Esophagus squamous epithelium (tissue), 5 donors: ENCODE results near the gene ZBTB45. TPM values are rescaled to one million over a fixed set of nuclear protein-coding genes. Genes with fewer than 3 reads are reported as not detected.

Source experiments
- DNase-seq: peaks from one replicate; lab custom pipeline; 2025; lab: John Stamatoyannopoulos, UW
- H3K27ac ChIP-seq, 4 donors: fragments of 200-600 bp; sonication (generic); one replicate each; pipeline ENCODE4 v1.5.1; 2016 to 2019; ENCODE audit warnings: mild to moderate bottlenecking in 1 of 4
- H3K27me3 ChIP-seq, 4 donors: fragments of 200-600 bp; sonication (generic); 1 replicate in 3 of 4; 2 replicates in 1 of 4; pipeline versions ENCODE4 v1.5.1 to v1.6.0; 2017 to 2021; ENCODE audit warnings: antibody characterized with exemption in 1 of 4
- H3K36me3 ChIP-seq, 3 donors: fragments of 200-600 bp; sonication (generic); one replicate each; pipeline ENCODE4 v1.5.1; 2016 to 2019
- H3K4me1 ChIP-seq, 3 donors: fragments of 200-600 bp; sonication (generic); one replicate each; pipeline ENCODE4 v1.5.1; 2017 to 2019
- H3K4me3 ChIP-seq, 4 donors: fragments of 200-600 bp; sonication (generic); 1 replicate in 3 of 4; 2 replicates in 1 of 4; pipeline ENCODE4 v1.5.1; 2016 to 2019; ENCODE audit warnings: mild to moderate bottlenecking in 2 of 4, moderate library complexity in 1 of 4
- H3K9me3 ChIP-seq, 3 donors: fragments of 200-600 bp; sonication (generic); one replicate each; pipeline ENCODE4 v1.5.1; 2016 to 2019
- POLR2A ChIP-seq, 4 donors: fragments of 450-650 bp; IDR thresholded peaks; one replicate each; pipeline ENCODE4 v1.6.1; 2017; ENCODE audit warnings: antibody characterized with exemption in 4 of 4, mild to moderate bottlenecking in 4 of 4, moderate library complexity in 3 of 4
- WGBS, 2 donors: methylation state at CpG; one replicate each; pipeline ENCODE4 v1.1.5; 2018; 5-methylcytosine and 5-hydroxymethylcytosine counted together
- intact Hi-C: fragments of 100-400 bp; cut with DNase I; formaldehyde crosslinking; loops from one replicate; pipeline ENCODE4 v1.15.0; 2022
- total RNA-seq, 4 donors: library from RNA; depleted of rRNA; stranded (reverse); fragments of >200 nt; gene quantifications; one replicate each; pipeline ENCODE4 v1.1.0, GENCODE V29; 2016
- TF ChIP-seq, protein P1 (sequence below), 6 experiments: fragments of 450-650 bp in 4 of 6; fragments of 200-600 bp in 2 of 6; sonication (generic) in 2 of 6; IDR thresholded peaks; one replicate each; pipeline ENCODE4 v1.5.1; 2016 to 2019; ENCODE audit warnings: antibody characterized with exemption in 6 of 6, mild to moderate bottlenecking in 4 of 6, moderate library complexity in 4 of 6
- donor health status: DM: yes; HTN: yes; CAD: no.

Gene ZBTB45
- total RNA-seq, 4 donors from 2014 or later = 6.9 to 11.1 (median 8.3) TPM

DNA sequence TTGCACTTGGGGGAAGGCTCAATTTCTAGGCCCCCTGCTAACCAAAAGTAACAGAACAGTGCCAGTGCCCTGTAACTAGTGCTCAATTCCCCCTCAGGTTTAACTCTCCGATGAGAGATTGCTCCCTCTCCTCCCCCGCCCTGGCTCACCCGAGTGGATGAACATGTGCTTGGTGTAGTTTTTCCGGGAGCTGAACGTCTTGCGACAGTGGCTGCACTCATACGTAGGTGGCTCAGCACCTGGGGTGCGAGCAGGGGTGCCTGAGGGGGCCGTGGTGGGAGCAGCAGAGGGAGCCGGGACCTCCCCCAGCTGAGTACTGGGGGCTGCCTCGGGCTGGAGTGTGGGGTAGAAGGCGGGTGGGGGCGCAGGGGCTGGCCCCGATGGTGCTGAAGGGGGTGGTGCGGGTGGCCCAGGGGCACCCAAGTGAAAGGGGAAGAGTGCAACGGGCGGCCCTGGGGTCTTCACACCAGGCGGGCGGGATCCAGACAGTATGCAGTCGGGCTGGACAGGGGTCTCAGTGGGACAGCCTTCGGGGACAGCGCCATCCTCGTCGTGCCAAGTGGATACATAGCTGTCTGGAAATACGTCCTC, 3.3 kb downstream of the ZBTB45 start:
- Histone ChIP-seq H3K27me3 (no peaks in the 10 kb centered on the region), H3K9me3 (no peaks in the 10 kb centered on the region), H3K4me1 (peaks cover 30 to 68% (median 41%) of the 10 kb centered on the region in 3 donors), H3K36me3 (peaks cover 0 to 22% (median 14%) of the 10 kb centered on the region in 3 donors), H3K27ac (no peak overlapping the region), H3K4me3 (no peak overlapping the region)
- intact Hi-C loops = no loop called here
- no peak for DNase-seq
- TF ChIP-seq POLR2A (IDR thresholded peaks at IDR 0.05) = no peak
- TF ChIP-seq, protein P1, sequence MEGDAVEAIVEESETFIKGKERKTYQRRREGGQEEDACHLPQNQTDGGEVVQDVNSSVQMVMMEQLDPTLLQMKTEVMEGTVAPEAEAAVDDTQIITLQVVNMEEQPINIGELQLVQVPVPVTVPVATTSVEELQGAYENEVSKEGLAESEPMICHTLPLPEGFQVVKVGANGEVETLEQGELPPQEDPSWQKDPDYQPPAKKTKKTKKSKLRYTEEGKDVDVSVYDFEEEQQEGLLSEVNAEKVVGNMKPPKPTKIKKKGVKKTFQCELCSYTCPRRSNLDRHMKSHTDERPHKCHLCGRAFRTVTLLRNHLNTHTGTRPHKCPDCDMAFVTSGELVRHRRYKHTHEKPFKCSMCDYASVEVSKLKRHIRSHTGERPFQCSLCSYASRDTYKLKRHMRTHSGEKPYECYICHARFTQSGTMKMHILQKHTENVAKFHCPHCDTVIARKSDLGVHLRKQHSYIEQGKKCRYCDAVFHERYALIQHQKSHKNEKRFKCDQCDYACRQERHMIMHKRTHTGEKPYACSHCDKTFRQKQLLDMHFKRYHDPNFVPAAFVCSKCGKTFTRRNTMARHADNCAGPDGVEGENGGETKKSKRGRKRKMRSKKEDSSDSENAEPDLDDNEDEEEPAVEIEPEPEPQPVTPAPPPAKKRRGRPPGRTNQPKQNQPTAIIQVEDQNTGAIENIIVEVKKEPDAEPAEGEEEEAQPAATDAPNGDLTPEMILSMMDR (IDR thresholded peaks at IDR 0.05) = no peak
- WGBS, 2 donors = 90% methylated on average over 7 to 12 of the region's 25 CpGs

DNA sequence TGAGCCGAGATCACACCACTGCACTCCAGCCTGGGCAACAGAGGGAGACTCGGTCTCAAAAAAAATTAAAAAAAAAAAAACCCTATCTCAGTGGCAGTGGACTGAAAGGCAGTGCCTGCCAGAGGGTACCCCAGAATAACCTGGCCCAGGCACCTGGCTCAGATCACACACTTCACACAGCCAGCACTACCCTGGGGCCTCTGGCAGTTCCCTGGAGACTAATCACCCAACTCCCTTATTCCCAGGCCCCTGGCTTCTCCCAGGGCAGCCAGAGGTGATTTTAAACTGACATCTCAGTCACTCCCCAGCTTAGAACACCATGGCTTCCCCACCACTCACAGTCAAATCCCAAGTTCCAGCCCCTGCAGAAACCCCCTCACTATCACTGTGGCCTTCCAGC, 4.4 kb downstream of the ZBTB45 start:
- H3K9me3 ChIP-seq = no peaks in the 10 kb centered on the region
- H3K27me3 ChIP-seq = no peaks in the 10 kb centered on the region
- no peak overlapping the region for H3K27ac ChIP-seq
- H3K4me3 ChIP-seq = no peak overlapping the region
- intact Hi-C loops = no loop called here
- 100% methylated on average over 1 to 2 of the region's 2 CpGs for WGBS, 2 donors
- peaks cover 26 to 63% (median 36%) of the 10 kb centered on the region in 3 donors for H3K4me1 ChIP-seq
- peaks cover 0 to 22% (median 14%) of the 10 kb centered on the region in 3 donors for H3K36me3 ChIP-seq
- TF ChIP-seq POLR2A (IDR thresholded peaks at IDR 0.05) = no peak
- TF ChIP-seq, protein P1 (IDR thresholded peaks at IDR 0.05) = no peak
- DNase-seq = no peak

DNA sequence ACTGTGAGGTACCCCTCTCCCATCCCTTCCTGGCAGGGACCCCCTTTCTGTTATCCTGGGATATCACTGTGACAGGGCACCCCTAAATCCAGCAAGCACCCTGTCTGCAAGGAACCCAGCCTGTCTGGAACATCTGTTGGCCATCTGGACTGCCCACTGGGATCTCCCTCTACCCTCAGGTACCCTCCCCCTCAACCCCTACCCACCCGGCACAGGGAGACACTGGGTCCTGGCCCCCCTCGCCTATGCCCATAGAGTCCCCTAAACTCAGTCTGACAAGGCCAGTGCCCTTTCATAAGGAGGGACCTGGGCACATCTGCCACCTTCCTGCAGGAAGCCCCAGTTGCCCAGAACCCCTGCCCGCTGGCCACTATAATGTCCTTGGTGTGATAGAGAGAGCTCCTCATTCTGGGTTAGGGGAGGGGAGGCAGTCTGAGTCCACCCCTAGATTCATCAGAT, 5.0 kb downstream of the ZBTB45 start:
- 40 to 80% methylated on average over 2 of the region's 3 CpGs for WGBS, 2 donors
- H3K4me3 ChIP-seq = peak overlapping the region; percentile 7 to 69 (median 44)
- peaks cover 23 to 60% (median 34%) of the 10 kb centered on the region in 3 donors for H3K4me1 ChIP-seq
- peak overlapping the region; percentile 62 to 83 (median 74) for H3K27ac ChIP-seq
- H3K36me3 ChIP-seq = peaks cover 0 to 22% (median 14%) of the 10 kb centered on the region in 3 donors
- TF ChIP-seq POLR2A (IDR thresholded peaks at IDR 0.05) = no peak
- TF ChIP-seq, protein P1 (IDR thresholded peaks at IDR 0.05) = no peak
- intact Hi-C loops = no loop called here
- H3K27me3 ChIP-seq = no peaks in the 10 kb centered on the region
- no peaks in the 10 kb centered on the region for H3K9me3 ChIP-seq
- no peak for DNase-seq

DNA sequence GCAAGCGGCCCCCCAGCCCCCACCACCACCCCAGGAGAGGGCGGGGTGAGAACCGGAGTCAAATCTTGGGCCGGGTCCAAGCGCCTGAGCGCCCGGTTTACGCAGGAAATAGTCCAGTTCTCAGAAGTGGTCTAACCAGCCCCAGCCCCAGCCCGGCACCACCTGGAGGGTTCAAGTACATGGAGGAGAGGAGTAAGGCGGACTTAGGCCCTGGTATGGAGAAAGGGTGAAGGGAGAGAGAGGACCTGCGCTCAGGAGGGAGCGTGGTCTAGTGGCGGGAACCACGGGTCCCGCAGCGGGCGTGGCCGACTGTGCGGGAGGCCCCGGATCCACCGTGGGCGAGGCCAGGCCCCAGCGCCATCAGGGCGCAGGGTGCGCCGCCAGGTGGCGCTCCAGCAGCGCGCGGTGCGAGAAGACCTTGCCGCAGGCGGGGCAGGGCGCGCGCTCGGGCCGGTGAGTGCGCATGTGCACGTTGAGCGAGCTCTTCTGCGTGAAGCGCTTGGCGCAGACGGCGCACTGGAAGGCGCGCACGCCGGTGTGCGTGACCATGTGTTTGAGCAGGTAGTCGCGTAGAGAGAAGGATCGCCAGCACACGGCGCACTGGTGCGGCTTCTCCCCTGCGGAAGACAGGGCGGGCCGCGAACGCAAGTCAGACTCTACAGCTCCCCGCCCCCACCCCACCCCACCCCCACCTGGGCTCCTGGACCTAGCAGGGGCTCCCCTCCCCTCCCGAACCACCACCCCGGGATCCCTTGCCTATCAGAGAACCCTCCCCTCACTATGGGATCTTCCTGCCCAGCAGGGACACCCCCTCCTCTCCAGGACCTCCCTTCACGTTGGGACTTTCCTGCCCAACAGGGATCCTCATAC, 5.7 kb downstream of the ZBTB45 start:
- 8 to 47% methylated on average over 9 to 14 of the region's 66 CpGs for WGBS, 2 donors
- peak overlapping the region; percentile 7 to 69 (median 44) for H3K4me3 ChIP-seq
- H3K27me3 ChIP-seq = no peaks in the 10 kb centered on the region
- intact Hi-C loops = no loop called here
- H3K36me3 ChIP-seq = peaks cover 0 to 22% (median 14%) of the 10 kb centered on the region in 3 donors
- no peak for DNase-seq
- TF ChIP-seq, protein P1 (IDR thresholded peaks at IDR 0.05) = peak; percentile 87 to 99 (median 98)
- TF ChIP-seq POLR2A (IDR thresholded peaks at IDR 0.05) = peak in 1 of 4 donors; percentile 48
- H3K9me3 ChIP-seq = no peaks in the 10 kb centered on the region
- H3K4me1 ChIP-seq = peaks cover 23 to 59% (median 34%) of the 10 kb centered on the region in 3 donors
- H3K27ac ChIP-seq = peak overlapping the region; percentile 62 to 83 (median 74)
